ENCODE results near the gene CYP4A11.
"Not testable (repeated sequence)": the region's sequence is repeated elsewhere in the genome, so short reads cannot be mapped to it uniquely, and the experiment has no call there.

Gene CYP4A11, protein sequence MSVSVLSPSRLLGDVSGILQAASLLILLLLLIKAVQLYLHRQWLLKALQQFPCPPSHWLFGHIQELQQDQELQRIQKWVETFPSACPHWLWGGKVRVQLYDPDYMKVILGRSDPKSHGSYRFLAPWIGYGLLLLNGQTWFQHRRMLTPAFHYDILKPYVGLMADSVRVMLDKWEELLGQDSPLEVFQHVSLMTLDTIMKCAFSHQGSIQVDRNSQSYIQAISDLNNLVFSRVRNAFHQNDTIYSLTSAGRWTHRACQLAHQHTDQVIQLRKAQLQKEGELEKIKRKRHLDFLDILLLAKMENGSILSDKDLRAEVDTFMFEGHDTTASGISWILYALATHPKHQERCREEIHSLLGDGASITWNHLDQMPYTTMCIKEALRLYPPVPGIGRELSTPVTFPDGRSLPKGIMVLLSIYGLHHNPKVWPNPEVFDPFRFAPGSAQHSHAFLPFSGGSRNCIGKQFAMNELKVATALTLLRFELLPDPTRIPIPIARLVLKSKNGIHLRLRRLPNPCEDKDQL

DNA sequence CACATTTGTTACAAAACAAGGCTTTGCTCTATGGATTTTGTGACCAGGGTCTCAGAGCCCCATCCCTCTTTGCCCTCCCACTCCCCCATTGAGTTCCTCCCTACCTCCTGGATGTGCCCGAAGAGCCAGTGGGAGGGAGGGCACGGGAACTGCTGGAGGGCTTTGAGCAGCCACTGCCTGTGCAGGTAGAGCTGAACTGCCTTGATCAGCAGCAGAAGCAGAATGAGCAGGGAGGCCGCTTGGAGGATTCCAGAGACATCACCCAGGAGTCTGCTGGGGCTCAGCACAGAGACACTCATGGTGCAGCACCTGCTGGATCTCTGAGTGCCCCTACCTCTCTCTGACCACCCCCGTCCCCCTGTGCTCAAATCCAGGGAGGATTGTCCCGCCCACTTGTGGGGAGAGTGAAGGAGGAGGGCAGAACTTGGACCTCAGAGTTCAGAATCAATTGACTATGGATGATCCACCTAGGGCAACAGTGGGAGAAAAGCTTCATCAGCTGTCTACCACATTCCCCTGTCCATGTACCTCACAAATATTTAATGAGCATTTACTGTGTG, at the start of gene CYP4A11:
TSS of gene CYP4A11 (minus strand) at position 342 of the 560 bp plus-strand sequence. CDS start at position 299, 43 bp downstream.
- DNase-seq (ENCODE audit: low spot score), result no peak

DNA sequence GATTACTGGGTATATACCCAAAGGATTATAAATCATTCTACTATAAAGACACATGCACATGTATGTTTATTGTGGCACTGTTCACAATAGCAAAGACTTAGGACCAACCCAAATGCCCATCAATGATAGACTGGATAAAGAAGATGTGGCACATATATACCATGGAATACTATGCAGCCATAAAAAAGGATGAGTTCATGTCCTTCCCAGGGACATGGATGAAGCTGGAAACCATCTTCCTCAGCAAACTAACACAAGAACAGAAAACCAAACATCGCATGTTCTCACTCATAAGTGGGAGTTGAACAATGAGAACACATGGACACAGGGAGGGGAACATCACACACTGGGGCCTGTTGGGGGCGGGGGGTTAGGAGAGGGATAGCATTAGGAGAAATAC, 49.3 kb upstream of the CYP4A11 start:
- not testable (repeated sequence) for DNase-seq (ENCODE audit: low spot score)

DNA sequence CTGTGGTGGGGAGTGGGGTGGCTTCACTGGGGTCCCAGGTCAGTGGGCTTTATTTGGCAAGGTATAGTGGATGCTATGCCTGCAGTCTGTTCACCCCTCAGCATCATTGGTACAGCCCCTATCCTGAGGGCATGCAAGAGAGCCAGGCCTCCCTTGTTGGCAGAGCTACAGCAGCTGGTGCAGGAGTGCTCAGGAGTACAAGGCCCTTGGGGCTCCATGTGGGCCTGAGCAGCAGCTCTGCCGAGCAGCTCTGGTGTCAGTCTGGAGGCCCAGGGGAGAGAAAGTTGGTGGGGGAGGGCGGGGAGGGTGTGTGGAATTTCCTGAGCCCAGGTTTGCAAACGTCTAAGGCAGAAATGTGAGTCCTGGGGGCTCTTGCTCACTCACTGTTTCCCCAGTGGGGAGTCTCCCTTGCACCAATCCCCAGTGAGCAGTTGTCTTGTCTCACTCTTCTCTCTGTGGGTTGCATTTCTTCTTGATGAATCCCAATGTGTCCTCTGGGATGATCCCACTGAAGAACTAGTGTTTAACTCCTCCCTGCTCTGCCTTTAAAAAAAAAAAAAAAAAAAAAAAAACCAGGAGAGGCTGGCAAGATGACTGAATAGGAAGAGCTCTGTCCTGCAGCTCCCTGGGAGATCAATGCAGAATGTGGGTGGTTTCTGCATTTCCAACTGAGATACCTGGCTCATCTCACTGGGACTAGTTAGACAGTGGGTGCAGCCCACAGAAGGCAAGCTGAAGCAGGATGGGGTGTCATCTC, 42.7 kb upstream of the CYP4A11 start:
- no peak for DNase-seq (ENCODE audit: low spot score)

DNA sequence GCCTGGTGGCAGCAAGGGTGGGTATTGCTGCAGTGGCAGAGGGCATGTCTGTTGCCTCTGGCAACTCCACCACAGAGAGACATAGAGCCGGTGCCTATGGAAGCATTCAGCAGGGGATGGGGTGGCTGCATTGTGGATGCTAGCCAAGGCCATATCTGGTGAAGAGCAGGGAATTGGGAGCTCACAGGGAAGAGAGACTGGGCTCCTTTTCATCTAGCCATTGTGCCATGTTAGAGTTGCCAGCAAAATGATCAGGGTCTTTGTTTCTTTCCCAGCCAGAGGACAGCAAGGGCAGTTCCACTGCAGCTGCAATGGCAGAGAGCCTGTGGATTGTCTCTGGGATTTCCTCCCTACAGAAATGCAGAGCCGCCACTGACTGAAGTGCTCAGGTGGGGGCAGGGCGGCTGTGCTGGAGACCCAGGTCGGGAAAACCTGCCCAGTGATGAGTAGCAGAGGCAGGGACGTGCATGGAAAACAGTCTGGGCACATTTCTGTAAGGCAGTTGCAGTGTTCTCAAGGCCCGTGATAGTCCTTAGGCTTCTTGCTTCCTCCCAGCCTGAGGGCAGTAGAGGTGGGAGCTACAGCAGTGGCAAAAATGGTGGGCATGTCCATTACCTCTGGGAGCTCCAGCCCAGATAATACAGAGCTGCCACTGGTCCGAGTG, 42.0 kb upstream of the CYP4A11 start:
- DNase-seq (ENCODE audit: low spot score), result no peak

DNA sequence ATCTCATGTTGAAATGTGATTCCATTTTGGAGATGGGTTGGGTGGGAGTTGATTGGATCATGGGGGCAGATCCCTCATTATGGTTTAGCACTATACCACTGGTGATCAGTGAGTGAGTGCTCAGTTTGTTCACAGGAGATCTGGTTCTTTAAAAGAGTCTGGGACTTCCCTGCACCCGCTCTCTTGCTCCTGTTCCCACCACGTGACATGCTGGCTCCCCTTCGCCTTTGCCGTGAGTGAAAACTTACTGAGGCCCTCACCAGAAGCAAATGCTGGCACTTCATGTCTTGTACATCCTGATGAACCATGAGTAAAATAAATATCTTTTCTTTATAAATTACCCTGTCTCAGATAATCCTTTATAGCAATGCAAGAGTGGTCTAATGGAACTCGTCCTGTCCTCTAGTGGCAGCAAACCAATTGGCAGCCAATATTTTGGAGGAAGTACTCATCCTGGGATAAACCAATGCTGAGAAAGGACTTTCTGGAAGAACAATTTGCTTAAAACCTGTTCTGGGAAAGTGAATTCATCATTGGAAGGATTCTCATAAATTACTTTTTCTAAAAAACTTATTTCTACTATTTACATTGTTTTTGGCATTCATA, 27.8 kb upstream of the CYP4A11 start:
- DNase-seq (ENCODE audit: low spot score), result no peak

DNA sequence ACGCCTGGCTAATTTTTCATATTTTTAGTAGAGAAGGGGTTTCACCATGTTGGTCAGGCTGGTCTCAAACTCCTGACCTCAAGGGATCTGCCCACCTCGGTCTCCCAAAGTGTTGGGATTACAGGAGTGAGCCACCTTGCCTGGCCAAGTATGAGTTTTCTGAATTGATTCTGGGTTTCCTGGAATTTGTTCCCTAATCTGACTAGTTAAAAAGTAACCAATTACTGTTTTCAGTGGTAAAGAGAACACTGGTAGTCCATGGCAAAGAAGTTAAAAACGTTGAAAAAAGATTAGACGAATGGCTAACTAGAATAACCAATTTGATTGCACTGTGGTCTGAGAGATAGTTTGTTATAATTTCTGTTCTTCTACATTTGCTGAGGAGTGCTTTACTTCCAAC, 21.0 kb upstream of the CYP4A11 start:
- not testable (repeated sequence) for DNase-seq (ENCODE audit: low spot score)

DNA sequence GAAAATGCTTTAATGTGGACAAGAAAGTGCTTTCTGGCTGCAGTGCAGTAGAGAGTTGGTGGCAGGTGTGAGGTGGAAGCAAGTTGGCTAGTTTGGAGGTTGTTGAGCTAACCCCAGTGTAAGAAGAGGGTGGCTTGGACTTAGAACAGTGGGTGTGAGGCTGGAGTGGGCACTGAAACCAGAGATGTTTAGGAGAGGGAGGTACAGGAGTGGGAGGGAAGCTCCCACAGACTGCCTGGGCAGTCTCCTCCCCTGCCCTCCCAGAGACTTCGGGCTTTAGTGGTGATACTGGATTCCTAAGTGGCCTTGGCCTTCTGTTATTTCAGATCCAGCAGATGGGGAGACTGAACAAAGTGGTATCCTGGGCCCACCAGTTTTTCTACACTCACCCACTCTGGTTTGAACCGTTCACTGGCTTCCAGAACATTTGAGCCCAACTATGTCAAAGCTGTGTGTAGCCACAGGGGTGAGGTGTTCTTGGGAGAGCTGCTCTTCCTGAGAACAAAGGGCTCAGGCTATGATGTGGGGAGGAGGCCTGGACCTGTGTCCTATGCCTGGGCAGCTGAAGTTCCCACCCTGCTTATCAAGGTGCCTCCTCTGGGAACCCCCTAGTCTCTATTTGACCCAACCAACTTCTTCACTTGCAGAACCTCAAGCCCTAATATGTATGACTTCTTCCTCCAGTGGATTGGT, 19.9 kb upstream of the CYP4A11 start:
- no peak for DNase-seq (ENCODE audit: low spot score)

DNA sequence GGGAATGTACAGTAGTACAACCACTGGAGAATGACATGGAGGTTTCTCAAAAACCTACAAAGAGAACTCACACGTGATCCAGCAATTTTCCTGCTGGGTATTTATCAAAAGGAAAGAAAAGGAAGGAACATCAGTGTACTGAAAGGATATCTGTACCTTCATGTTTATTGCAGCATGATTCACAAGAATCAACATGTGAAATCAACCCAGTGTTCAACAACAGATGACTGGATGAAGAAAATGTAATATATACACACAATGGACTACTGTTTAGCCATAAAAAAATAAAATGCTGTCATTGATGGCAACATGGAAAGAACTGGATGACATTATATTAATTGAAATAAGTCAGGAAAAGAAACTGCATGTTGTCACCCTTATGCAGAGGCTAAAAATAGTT, 19.0 kb upstream of the CYP4A11 start:
- no peak for DNase-seq (ENCODE audit: low spot score)

DNA sequence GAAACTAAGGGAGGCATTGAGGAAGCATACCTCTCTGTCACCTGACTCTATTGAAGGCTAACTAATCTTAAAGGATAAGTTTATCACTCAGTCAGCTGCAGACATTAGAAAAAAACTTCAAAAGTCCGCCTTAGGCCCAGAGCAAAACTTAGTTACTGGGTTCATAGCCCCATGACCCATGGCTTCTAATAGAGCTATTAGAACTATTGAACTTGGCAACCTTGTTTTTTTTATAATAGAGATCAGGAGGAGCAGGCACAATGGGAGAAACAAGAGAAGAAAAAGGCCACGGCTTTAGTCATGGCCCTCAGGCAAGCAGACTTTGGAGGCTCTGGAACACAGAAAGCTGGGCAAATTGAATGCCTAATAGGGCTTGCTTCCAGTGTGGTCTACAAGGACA, 13.8 kb upstream of the CYP4A11 start:
- not testable (repeated sequence) for DNase-seq (ENCODE audit: low spot score)

DNA sequence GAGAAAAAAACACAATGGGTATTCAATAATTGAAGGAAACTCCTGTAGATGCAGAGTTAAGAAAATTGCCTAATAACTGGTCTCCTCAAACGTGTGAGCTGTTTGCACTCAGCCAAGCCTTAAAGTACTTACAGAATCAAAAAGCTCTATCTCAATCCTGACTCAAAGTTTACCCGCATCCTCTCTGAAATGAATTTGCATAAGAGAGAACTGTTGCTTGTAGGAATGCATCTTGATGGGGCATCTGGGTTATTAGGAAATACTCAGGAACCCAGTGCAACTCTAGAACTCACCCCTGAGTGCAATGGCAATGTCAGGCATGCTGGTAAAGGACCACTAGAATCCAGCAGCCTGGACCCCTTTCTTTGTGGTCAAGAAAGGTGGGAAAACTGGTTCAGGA, 12.6 kb upstream of the CYP4A11 start:
- DNase-seq (ENCODE audit: low spot score), result not testable (repeated sequence)

DNA sequence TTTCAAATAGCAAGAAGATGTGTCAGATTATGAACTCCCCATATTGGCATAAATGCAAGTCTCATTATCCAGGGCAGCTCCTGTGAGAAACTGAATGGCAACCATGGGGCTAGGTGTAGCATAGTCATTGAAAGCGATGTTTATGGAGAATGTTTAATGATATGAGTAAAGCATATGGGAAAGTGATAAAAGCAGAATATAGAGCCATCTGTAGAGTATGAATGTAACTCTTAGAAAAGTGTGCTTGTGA, 8.1 kb upstream of the CYP4A11 start:
- DNase-seq (ENCODE audit: low spot score), result not testable (repeated sequence)

DNA sequence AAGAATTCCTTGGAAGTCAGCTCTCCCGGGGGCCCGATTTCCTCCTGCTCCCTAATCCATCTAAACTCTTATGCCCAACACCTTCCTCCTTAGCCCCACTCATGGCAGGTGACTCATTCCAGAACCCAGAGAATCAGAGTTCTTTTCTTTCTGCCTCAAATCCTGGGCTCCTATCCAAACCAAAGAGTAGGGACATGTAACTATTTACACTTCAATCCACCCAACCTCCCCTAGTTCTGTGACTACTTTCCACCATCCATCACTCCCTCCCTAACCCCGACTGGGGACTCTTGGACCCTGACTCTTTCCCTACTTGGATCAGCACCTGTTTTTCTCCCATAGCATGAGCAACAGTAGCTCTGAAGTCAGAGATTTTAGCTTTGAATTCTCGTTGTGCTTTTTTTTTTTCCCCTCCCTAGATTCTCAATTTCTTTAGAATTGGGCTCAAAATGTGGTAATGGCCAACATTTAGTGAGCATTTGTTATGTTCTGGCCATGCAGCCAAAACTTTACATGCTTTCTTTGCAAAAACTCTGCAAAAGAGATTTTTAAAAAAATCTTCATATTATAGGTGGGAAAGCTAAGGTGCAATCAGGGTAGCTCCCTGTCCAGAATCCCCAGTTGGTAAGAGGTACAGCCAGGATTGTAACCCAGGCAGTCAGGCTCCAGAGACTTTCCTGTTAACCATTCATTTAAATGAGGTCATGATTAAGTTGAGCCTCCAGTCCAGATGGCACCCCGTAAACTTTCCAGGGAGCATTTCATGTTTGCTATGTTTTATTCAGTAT, 7.5 kb upstream of the CYP4A11 start:
- no peak for DNase-seq (ENCODE audit: low spot score)

DNA sequence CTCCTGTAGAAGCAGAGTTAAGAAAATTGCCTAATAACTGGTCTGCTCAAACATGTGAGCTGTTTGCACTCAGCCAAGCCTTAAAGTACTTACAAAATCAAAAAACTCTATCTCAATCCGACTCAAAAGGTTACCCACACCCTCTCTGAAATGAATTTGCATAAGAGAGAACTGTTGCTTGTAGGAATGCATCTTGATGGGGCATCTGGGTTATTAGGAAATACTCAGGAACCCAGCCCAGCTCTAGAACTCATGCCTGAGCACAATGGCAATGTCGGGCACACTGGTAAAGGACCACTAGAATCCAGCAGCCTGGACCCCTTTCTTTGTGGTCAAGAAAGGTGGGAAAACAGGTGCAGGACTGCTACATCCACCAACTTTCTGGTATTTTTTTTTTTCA, 6.4 kb upstream of the CYP4A11 start:
- DNase-seq (ENCODE audit: low spot score), result not testable (repeated sequence)

DNA sequence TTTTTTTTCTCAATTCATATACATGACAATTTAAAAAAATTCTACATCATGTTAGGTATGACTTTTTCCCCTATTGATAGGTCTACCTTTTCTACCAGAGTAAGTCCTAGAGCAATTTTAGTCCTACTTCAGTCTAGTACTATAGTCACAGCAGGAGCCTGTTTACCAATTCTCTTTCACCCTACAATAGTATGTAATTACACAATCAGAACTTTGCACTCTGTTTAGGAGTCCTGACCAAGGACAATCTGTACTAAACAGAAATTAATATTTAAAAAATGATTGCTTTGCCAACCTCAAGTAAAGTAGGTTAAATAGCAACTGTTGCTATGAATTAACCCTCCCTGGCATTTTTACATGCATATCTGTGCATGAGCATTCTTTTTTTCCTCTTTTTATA, 810 bp upstream of the CYP4A11 start:
- DNase-seq (ENCODE audit: low spot score), result no peak

DNA sequence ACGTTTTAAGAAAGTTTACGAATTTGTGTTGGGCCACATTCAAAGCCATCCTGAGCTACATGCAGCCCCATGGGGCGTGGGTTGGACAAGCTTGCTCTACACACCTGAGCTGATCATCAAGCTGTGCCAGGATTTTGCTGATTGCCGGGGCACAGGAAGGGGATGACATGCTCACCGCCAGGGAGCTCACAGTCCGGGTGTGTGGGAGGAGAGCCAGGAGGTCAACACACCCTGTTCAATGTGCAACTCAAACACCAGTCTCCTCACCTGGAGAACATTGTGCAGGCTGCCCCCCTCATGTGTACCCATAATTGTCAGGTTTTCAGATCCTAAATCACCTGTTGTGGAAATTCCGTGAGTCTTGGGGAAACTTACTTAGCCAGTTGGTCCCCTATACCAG, 969 bp downstream of the CYP4A11 start:
- DNase-seq (ENCODE audit: low spot score), result no peak

DNA sequence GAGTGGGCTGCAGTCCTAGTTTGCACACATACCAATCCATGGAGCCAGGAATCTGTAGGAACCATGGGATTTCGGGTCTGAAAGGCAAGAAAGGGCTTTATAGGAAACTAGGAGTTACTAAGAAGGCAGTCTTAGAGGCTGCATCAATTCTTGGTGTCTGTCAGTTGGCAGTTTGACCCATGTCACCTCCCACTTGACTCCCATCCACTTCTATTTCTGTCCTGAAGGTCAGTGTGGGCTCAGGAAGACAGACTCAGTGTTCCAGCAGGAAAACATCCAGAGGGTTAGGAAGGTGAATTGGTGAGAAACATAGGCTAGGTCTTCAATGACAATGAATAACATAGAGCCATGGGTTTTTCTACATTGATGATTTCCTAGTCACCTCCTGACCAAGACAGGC, 4.0 kb downstream of the CYP4A11 start:
- no peak for DNase-seq (ENCODE audit: low spot score)

DNA sequence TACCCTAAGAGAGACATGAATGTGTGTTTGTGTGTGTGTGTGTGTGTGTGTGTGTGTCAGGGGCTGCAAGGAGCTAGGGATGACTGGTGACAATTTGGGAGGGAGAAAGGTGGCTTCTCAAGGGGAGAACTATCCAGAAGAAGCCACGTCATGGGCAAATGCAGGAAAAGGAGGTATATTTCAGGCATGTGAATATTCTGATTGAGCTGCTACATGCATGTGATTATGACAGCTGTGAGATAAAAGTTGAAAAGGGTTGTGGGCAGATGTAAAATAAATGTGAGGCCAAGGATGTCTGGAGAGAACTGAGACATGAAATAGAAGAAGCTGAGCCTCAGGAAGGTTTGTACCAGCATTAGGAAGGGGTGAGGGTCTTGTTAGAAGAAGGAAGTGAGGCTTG, 4.5 kb downstream of the CYP4A11 start:
- DNase-seq (ENCODE audit: low spot score), result no peak

DNA sequence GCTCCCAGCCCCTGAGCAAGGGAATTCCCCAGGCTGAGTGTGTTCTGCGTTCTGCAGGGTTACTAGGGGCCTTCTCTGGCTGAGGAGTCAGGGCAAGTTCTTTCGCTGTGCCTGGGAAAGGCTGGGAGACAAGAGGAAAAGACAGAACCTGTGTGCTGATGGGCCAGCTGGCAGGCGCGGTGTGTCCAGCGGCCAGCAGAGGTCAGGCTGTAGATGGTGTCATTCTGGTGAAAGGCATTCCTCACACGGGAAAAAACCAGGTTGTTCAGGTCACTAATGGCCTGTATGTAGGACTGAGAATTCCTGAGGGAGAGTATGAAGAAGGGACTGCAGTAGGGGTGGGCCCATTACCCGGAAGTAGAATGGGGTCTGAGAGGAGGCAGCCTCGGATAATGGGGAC, 6.4 kb downstream of the CYP4A11 start:
- not testable (repeated sequence) for DNase-seq (ENCODE audit: low spot score)

DNA sequence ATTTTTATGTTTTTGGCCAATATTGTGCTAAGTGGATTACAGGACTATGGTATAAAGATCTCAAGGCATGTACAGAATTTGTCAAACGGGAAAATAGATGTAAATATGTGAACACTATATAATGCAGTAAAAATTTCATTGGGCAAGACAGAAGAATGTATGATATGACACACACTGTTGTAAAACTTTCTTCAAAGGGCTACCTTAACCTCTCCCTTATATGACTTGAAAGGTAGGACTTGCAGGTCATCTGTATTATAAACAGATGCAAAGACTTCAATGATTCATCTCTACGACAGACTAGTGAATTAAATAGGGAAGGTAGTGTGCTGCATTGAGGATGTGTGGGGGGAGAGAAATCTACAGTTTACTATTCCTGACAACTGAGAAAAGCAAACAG, 9.3 kb downstream of the CYP4A11 start:
- DNase-seq (ENCODE audit: low spot score), result not testable (repeated sequence)

DNA sequence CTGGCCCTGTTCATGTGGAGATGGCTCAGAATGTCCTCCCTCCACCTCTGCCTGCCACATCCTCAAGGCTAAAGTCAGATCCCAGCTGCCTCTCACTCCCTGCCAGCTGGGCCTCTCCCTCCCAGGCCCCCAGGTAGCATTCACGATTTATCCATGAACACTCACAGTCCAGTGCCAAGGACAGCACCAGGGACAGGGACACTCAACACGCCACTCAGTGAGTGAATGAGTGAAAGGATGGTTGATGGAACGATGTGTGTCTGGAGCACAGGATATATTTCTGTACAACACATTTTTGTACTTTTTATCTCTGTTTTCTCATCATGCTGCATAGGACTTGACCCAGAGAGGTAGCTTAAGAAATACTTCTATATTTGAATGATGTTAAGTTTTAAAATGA, 10.1 kb downstream of the CYP4A11 start:
- no peak for DNase-seq (ENCODE audit: low spot score)
